ENCODE results near the gene EFR3B.

- no peak for TF ChIP-seq CTCF (IDR thresholded peaks at IDR 0.05)
- no peak for TF ChIP-seq POLR2A (IDR thresholded peaks at IDR 0.05)
Measured at GRCh38 chr2:25009954-25010353, 31.9 kb upstream of the EFR3B start.
